OCI-LY7 (cell line): ENCODE results near the gene KIRREL3. TPM values are rescaled to one million over a fixed set of nuclear protein-coding genes. Genes with fewer than 3 reads are reported as not detected.

ENCODE experiments used
- BruUV-seq: library from RNA; stranded (reverse); fragments of 400-500 nt; replicated peaks from 2 replicates; lab custom pipeline; 2021; lab: Mats Ljungman, UMichigan
- CTCF ChIA-PET: fragments of 300-600 bp; sonication (Branson Sonifier 250); formaldehyde crosslinking; loops from one replicate; lab custom pipeline; 2022; ENCODE audit warnings: antibody characterized with exemption; ENCODE audit not compliant: unreplicated experiment; lab: Charles Lee
- POLR2A ChIA-PET: fragments of 300-600 bp; sonication (Branson Sonifier 250); formaldehyde crosslinking; loops from one replicate; lab custom pipeline; 2022; ENCODE audit warnings: antibody characterized with exemption; lab: Charles Lee
- DNase-seq: peaks from one replicate; pipeline ENCODE4 v3.0.0-alpha.2; 2015; ENCODE audit warnings: low spot score
- H2AFZ ChIP-seq: fragments of 200-600 bp; sonication (generic), shearing (Covaris generic); 2 replicates; pipeline ENCODE4 v1.6.1; 2014; ENCODE audit warnings: mild to moderate bottlenecking, antibody characterized with exemption, low read length, moderate library complexity
- H3K27ac ChIP-seq: fragments of 200-600 bp; sonication (generic); 2 replicates; pipeline ENCODE4 v1.5.1; 2014; ENCODE audit warnings: mixed run types, low read depth, mild to moderate bottlenecking, moderate library complexity, low read length, inconsistent platforms; ENCODE audit not compliant: poor library complexity, severe bottlenecking
- H3K36me3 ChIP-seq: fragments of 200-600 bp; sonication (generic); 2 replicates; pipeline ENCODE4 v1.6.1; 2014; ENCODE audit warnings: mild to moderate bottlenecking, antibody characterized with exemption, low read length, moderate library complexity, mixed read lengths; ENCODE audit not compliant: insufficient read depth
- H3K4me1 ChIP-seq: fragments of 200-600 bp; sonication (generic); 2 replicates; pipeline ENCODE4 v1.5.1; 2014; ENCODE audit warnings: mild to moderate bottlenecking, low read length; ENCODE audit not compliant: insufficient read depth, poor library complexity, severe bottlenecking
- H3K4me2 ChIP-seq: fragments of 200-600 bp; sonication (generic); 2 replicates; pipeline ENCODE4 v1.6.1; 2014; ENCODE audit warnings: mild to moderate bottlenecking, low read length
- H3K4me3 ChIP-seq: fragments of 200-600 bp; sonication (generic); 2 replicates; pipeline ENCODE4 v1.5.1; 2014; ENCODE audit warnings: mild to moderate bottlenecking, low read depth, low read length; ENCODE audit not compliant: poor library complexity, severe bottlenecking
- H3K79me2 ChIP-seq: fragments of 200-600 bp; sonication (generic); 2 replicates; pipeline ENCODE4 v1.6.1; 2016; ENCODE audit warnings: low read depth, mild to moderate bottlenecking, low read length, moderate library complexity, mixed read lengths; ENCODE audit not compliant: insufficient read depth
- H3K9me2 ChIP-seq: fragments of 200-600 bp; sonication (generic); 2 replicates; pipeline ENCODE4 v1.6.1; 2016; ENCODE audit warnings: mild to moderate bottlenecking, low read length, mixed read lengths; ENCODE audit not compliant: insufficient read depth
- H3K9me3 ChIP-seq: fragments of 200-600 bp; sonication (generic); 2 replicates; pipeline ENCODE4 v1.6.1; 2014; ENCODE audit warnings: mild to moderate bottlenecking, mixed run types, low read length, mixed read lengths
- H4K20me1 ChIP-seq: fragments of 200-600 bp; sonication (generic); 2 replicates; pipeline ENCODE4 v1.6.1; 2014; ENCODE audit warnings: mild to moderate bottlenecking, antibody characterized with exemption, low read length, moderate library complexity, mixed read lengths; ENCODE audit not compliant: insufficient read depth
- CTCF ChIP-seq: fragments of 200-600 bp; sonication (generic); conservative IDR thresholded peaks from 2 replicates; pipeline ENCODE4 v1.5.1; 2014; ENCODE audit warnings: mild to moderate bottlenecking, antibody characterized with exemption, low read length, moderate library complexity, mixed read lengths
- EZH2phosphoT487 ChIP-seq: fragments of 200-600 bp; sonication (generic); IDR thresholded peaks from 2 replicates; pipeline ENCODE4 v1.6.1; 2018; ENCODE audit warnings: low read depth, borderline replicate concordance, mild to moderate bottlenecking, mixed run types, antibody characterized with exemption, low read length, moderate library complexity, mixed read lengths
- intact Hi-C: fragments of 100-400 bp; cut with micrococcal nuclease; formaldehyde crosslinking; loops from one replicate; pipeline ENCODE4 v1.10.0; 2022; ENCODE audit not compliant: unreplicated experiment
- total RNA-seq, 2 experiments: library from RNA; depleted of rRNA in 1 of 2; stranded (reverse); fragments of >200 nt in 1 of 2; shearing (Covaris generic) in 1 of 2; gene quantifications; 2 replicates each; pipeline ENCODE4 v1.2.3, GENCODE V29; 2014 to 2022

The KIRREL3 gene
- total RNA-seq, 2 experiments from 2014 or later, result not detected

- Histone ChIP-seq H3K4me1 (no peaks in the 10 kb centered on the region), H3K4me2 (no peak overlapping the region), H3K27ac (no peak overlapping the region), H3K9me3 (no peaks in the 10 kb centered on the region), H4K20me1 (no peaks in the 10 kb centered on the region), H3K4me3 (no peak overlapping the region), H3K36me3 (no peaks in the 10 kb centered on the region), H3K9me2 (no peaks in the 10 kb centered on the region), H2AFZ (no peak overlapping the region), H3K79me2 (no peaks in the 10 kb centered on the region)
- POLR2A ChIA-PET, result no interaction called here
- CTCF ChIA-PET, result no interaction called here
- intact Hi-C loops, result no loop called here
- no peak for TF ChIP-seq CTCF
- no peak for TF ChIP-seq EZH2phosphoT487
- DNase-seq, result no peak
- BruUV-seq, result no TSS peak
These were observed 344.8 kb downstream of the KIRREL3 start for GRCh38 chr11:126655807-126656128.

- DNase-seq, result no peak
- ChIA-PET CTCF (interaction anchor here (0.5 kb wide), 1 partner anchor 1894 kb away, joined by 3 read pairs; no protein-coding TSS in a partner anchor), POLR2A (no interaction called here)
- Histone ChIP-seq H3K79me2 (no peaks in the 10 kb centered on the region), H3K4me3 (no peak overlapping the region), H3K9me2 (no peaks in the 10 kb centered on the region), H3K36me3 (no peaks in the 10 kb centered on the region), H2AFZ (no peak overlapping the region), H3K9me3 (no peaks in the 10 kb centered on the region), H3K27ac (no peak overlapping the region), H3K4me1 (no peaks in the 10 kb centered on the region), H4K20me1 (no peaks in the 10 kb centered on the region), H3K4me2 (no peak overlapping the region)
- intact Hi-C loops, result no loop called here
- TF ChIP-seq EZH2phosphoT487, result no peak
- no TSS peak for BruUV-seq
These were observed 345.4 kb downstream of the KIRREL3 start for GRCh38 chr11:126654886-126655806.

- POLR2A ChIA-PET, result no interaction called here
- no peak overlapping the region for H3K27ac ChIP-seq
- intact Hi-C loops, result no loop called here
These were observed 347.5 kb downstream of the KIRREL3 start for GRCh38 chr11:126653040-126653439.

More at GRCh38 chr11:126653040-126653439, 347.5 kb downstream of the KIRREL3 start:
- no peaks in the 10 kb centered on the region for H4K20me1 ChIP-seq
- DNase-seq, result no peak
- H3K4me3 ChIP-seq, result no peak overlapping the region
- no TSS peak for BruUV-seq
- CTCF ChIA-PET, result no interaction called here
- no peaks in the 10 kb centered on the region for H3K9me2 ChIP-seq
- TF ChIP-seq EZH2phosphoT487, result no peak
- no peak for TF ChIP-seq CTCF
- no peaks in the 10 kb centered on the region for H3K79me2 ChIP-seq
- no peak overlapping the region for H3K4me2 ChIP-seq
- H2AFZ ChIP-seq, result no peak overlapping the region
- H3K36me3 ChIP-seq, result no peaks in the 10 kb centered on the region
- H3K4me1 ChIP-seq, result no peaks in the 10 kb centered on the region
- H3K9me3 ChIP-seq, result no peaks in the 10 kb centered on the region
